Neural crest cell (in vitro differentiated cells): ENCODE measurements around the gene NSMCE1. TPM values are rescaled to one million over a fixed set of nuclear protein-coding genes. Genes with fewer than 3 reads are reported as not detected.

Experiments used
- DNase-seq: peaks from one replicate; pipeline ENCODE4 v3.0.0; 2021; ENCODE audit warnings: low read depth, mixed read lengths, low spot score
- H3K27ac Mint-ChIP-seq: one replicate; pipeline ENCODE4 v1.8.0; 2021; ENCODE audit warnings: mild to moderate bottlenecking, mixed read lengths; ENCODE audit not compliant: unreplicated experiment
- H3K27me3 Mint-ChIP-seq: 2 replicates; pipeline ENCODE4 v1.8.0; 2021; ENCODE audit warnings: low read depth, mild to moderate bottlenecking, mixed read lengths
- H3K36me3 Mint-ChIP-seq: 2 replicates; pipeline ENCODE4 v1.8.0; 2021; ENCODE audit warnings: low read depth, mild to moderate bottlenecking, mixed read lengths
- H3K4me1 Mint-ChIP-seq: 2 replicates; pipeline ENCODE4 v1.8.0; 2021; ENCODE audit warnings: mixed read lengths
- H3K4me3 Mint-ChIP-seq: one replicate; pipeline ENCODE4 v1.8.0; 2021; ENCODE audit warnings: mild to moderate bottlenecking, mixed read lengths
- H3K9me3 Mint-ChIP-seq: 2 replicates; pipeline ENCODE4 v1.8.0; 2021; ENCODE audit warnings: mixed read lengths
- CTCF ChIP-seq: fragments of 200-600 bp; sonication (generic); conservative IDR thresholded peaks from 2 replicates; pipeline ENCODE4 v1.5.0; 2021; ENCODE audit warnings: antibody characterized with exemption, mild to moderate bottlenecking
- total RNA-seq: library from RNA; stranded (reverse); gene quantifications from 2 replicates; pipeline ENCODE4 v1.2.1, GENCODE V29; 2021

Gene NSMCE1
- total RNA-seq, 1 donor from 2014 or later = 30.4 TPM

- Mint-ChIP-seq H3K36me3 (no peaks in the 10 kb centered on the region), H3K27ac (no peak overlapping the region), H3K4me3 (no peak overlapping the region), H3K9me3 (no peaks in the 10 kb centered on the region), H3K27me3 (no peaks in the 10 kb centered on the region), H3K4me1 (peaks cover 43% of the 10 kb centered on the region)
- DNase-seq = no peak
- TF ChIP-seq CTCF = no peak
Measured at GRCh38 chr16:27242398-27242797, 26.2 kb downstream of the NSMCE1 start.

- Mint-ChIP-seq H3K9me3 (no peaks in the 10 kb centered on the region), H3K27ac (peak overlapping the region; percentile 81), H3K36me3 (no peaks in the 10 kb centered on the region), H3K27me3 (no peaks in the 10 kb centered on the region), H3K4me1 (peaks cover 50% of the 10 kb centered on the region), H3K4me3 (no peak overlapping the region)
- DNase-seq = no peak
- TF ChIP-seq CTCF = no peak
Measured at GRCh38 chr16:27241658-27242057, 26.9 kb downstream of the NSMCE1 start.

GRCh38 chr16:27240948-27241531, 27.5 kb downstream of the NSMCE1 start:
- Mint-ChIP-seq H3K9me3 (no peaks in the 10 kb centered on the region), H3K27me3 (no peaks in the 10 kb centered on the region), H3K27ac (no peak overlapping the region), H3K4me1 (peaks cover 52% of the 10 kb centered on the region), H3K36me3 (no peaks in the 10 kb centered on the region), H3K4me3 (no peak overlapping the region)
- no peak for DNase-seq
- TF ChIP-seq CTCF = no peak

- no peaks in the 10 kb centered on the region for H3K27me3 Mint-ChIP-seq
- H3K9me3 Mint-ChIP-seq = no peaks in the 10 kb centered on the region
- H3K27ac Mint-ChIP-seq = no peak overlapping the region
- H3K4me1 Mint-ChIP-seq = peaks cover 54% of the 10 kb centered on the region
- no peaks in the 10 kb centered on the region for H3K36me3 Mint-ChIP-seq
- no peak overlapping the region for H3K4me3 Mint-ChIP-seq
- no peak for DNase-seq
- TF ChIP-seq CTCF = no peak
Measured at GRCh38 chr16:27239906-27240655, 28.5 kb downstream of the NSMCE1 start.

- no peak for TF ChIP-seq CTCF
- H3K4me3 Mint-ChIP-seq = no peak overlapping the region
- no peaks in the 10 kb centered on the region for H3K36me3 Mint-ChIP-seq
- H3K27me3 Mint-ChIP-seq = no peaks in the 10 kb centered on the region
- DNase-seq = no peak
- H3K9me3 Mint-ChIP-seq = no peaks in the 10 kb centered on the region
- peaks cover 52% of the 10 kb centered on the region for H3K4me1 Mint-ChIP-seq
- H3K27ac Mint-ChIP-seq = no peak overlapping the region
Measured at GRCh38 chr16:27239026-27239425, 29.5 kb downstream of the NSMCE1 start.
